Activated CD4-positive, alpha-beta T cell treated with anti-CD3 and anti-CD28 coated beads, Interleukin-2, amount 50 U/mL, for 1 hour (primary cell): ENCODE results near the gene ADGRA1.

Experiments used
- DNase-seq: peaks from one replicate; pipeline ENCODE4 v3.0.0-alpha.2; 2020

The ADGRA1 gene

DNA sequence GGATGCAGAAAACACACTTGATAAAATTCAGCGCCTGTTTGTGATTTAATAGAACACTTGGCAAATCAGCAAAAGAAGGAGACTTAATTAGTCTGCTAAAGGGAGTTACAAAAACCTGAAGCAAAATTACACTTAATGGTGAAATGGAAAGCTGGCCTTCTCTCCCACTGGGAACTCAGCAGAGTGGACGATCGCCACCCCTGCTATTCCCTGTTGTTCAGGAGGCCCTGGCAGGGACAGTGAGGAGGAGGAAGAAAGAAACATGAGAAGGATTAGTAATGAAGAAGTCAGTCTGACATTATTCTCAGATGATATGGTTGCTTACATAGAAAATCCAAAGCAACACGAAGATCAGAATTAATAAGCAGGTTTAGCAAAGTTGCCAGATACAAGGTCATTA is 66.7 kb downstream of the ADGRA1 start:
- DNase-seq, result no peak

DNA sequence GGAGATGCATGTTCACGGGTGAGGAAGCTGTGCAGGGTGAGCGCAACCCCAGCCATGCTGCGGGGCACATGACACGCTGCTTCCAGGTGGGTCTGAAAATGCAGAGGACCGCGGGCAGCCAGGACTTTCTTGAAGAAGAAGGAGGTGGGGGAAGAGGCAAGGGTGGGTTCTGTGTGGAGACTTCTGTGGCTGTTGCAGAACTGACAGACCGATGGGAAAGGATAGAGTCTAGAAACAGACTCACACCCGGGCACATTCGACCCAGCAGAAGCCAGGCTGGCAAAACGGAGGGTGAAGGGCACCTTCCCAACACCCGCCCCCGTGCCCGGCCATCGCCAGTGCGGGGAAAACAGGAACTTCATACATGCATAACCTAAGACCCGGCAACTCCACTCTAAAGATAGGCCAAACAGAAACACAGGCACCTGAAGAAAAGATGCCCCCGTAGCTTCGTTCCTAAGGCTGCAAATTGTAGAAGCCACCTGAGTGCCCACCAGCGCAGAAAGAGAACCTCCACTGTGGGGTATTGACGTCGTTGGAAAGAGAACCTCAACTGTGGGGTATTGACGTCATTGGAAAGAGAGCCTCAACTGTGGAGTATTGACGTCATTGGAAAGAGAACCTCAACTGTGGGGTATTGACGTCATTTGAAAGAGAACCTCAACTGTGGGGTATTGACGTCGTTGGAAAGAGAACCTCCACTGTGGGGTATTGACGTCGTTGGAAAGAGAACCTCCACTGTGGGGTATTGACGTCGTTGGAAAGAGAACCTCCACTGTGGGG is 67.5 kb downstream of the ADGRA1 start:
- DNase-seq, result no peak

DNA sequence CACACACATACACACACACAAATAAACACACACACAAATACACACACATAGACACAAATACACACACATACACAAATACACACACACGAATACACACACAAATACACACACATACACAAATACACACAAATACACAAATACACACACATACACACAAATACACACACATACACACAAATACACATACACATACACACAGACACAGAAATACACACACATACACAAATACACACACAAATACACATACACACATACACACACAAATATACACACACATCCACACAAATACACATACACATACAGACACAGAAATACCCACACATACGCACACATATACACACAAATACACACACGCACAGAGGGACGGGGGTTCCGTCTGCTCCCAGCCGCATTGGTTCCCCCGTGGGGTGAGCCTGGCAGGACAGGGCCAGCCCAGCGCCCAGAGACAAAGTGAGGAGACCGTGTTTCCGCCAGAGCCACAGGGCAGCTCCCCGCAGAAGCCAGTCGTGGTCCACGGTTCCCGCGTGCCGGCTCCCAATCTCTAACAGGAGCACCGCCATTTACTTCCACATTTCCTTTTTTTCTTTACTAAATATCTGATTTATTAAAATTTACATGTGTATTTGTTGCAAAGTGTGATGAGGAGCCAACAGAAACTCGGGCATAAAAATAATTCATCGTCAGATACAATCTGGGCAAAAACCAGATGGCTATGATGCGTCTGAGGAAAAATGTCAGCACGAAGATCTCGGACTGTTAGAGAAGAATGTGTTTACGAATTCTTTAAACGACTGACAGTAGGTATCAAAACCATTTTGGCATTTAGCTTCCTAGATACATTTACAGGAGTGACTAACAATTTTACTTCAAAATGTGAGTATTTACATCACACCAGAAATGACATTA is 69.2 kb downstream of the ADGRA1 start:
- DNase-seq, result no peak

DNA sequence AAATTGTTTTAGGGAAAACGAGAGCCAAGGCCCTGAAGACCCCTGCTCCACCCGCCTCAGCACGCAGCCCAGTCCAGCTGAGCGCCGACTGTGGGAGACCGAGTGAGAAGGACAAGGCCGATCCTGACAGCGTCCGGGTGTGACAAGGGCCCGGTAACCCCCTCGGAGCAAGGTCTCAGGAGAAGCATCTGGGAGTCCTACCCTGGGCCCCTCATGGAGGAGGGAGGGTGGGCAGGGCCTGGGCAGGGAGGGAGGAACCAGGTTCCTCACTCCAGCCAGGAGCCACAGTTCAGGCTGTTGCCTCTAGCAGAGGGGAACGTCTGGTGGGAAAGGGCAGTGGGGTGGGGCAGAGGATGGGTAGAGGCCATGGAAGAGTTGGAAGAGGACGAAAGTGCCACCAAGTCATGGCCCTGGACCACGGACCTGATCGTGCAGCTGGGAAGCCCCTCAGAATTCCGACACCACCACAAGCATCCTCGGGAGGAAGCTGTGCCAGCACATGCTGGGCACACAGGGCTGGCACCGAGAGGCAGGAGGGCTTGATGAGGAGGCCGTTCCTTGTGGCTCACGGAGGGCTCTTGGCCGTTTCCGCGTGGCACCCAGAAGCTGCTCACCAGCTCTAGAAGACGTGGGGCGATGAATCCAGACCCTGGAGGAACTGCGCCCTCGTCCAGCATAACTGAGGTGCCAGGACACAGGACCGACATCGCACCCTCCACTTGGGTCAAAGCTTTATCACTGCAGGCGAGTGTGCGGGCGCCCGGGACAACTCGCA is 70.1 kb downstream of the ADGRA1 start:
- no peak for DNase-seq

- DNase-seq, result no peak
These were observed 70.7 kb downstream of the ADGRA1 start for GRCh38 chr10:133158437-133158755.

GRCh38 chr10:133158756-133159610 is 71.3 kb downstream of the ADGRA1 start:
- DNase-seq, result no peak

DNA sequence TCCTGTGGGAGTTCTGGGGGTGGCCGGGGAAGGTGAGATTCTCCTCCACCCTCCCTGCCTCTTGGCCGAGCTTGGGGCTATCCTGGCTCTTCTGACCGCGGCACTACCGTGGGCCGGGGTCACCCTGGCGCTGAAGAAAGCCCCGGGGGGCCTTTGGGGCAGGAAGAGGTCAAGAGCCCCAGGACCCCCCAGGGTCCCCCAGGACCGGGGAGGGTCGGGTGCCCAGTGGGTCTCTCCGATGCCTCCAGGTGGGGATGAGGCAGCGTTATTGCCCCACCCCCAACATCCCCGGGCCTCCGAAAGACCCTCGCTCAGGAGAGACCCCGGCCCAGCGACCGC is 71.9 kb downstream of the ADGRA1 start:
- DNase-seq, result no peak

- no peak for DNase-seq
These were observed 72.5 kb downstream of the ADGRA1 start, which contains the start of gene KNDC1 for GRCh38 chr10:133159950-133160825. Gene KNDC1, plus strand, starts transcription at chr10:133160219. Its CDS starts 249 bp downstream, at chr10:133160468.

DNA sequence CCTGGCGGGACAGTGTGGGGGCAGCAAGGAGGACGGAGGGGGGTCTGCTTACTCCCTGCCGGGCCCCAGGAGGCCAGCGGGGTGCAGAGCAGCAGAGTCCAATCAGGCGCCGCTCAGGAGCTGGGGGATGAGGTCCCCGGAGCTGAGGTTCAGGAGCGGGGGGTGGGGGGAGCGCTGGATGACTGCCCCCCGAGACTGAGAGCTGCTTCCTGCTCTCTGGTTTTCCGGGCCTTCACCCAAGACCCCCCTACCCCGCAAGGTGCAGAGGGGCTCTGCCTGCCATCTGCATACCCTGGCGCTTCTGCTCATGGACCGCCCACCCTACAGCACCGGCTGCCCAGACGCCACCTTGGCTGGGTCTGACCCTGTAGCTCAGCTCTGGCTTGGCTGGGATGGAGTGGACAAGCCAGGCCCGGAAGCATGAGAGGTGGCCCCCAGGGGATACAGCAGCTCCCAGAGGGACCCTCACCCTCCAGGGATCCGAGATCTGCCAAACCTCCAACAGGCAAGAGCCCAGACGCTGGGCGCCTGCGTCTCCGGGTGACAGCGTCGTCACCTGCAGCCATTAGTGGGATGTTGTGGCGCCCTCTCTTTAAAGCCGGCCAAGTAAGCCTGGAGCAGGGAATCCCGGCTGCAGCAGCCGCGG is 73.2 kb downstream of the ADGRA1 start:
- DNase-seq, result no peak

GRCh38 chr10:133161486-133162109 is 73.9 kb downstream of the ADGRA1 start:
- no peak for DNase-seq

DNA sequence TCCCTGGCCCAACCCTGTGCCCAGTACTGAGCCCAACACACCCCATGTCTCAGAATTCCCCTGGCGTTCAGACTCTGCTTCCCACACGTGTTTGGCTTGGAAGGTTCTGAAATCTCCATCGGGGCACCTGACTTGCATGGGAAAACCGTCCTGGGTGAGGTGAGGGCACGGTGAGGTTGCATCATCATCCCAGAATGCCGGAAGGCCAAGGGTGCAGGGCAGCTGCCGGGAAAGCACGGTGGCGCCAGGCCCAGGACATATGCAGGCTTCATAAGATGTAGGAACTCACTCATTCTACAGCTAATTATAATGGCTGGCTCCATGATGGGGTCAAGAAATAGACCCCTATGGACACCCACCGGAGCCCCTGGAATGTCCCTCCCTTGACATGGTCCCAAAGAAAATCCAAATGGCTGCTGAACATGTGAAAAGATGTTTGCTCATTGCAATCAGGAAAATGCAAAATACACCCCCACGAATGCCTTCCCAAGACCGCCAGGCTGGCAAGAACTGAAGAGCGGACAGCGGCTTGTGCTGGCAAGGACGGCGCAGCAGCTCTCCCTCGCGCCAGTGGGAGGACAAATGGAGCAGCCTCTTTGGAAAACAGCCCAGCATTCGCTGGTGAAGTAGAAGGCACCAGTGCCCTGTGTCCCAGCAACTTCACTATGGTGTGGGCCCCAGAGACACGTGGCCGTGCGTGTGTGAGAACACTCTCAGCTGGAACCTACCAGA is 74.6 kb downstream of the ADGRA1 start:
- DNase-seq, result no peak

DNA sequence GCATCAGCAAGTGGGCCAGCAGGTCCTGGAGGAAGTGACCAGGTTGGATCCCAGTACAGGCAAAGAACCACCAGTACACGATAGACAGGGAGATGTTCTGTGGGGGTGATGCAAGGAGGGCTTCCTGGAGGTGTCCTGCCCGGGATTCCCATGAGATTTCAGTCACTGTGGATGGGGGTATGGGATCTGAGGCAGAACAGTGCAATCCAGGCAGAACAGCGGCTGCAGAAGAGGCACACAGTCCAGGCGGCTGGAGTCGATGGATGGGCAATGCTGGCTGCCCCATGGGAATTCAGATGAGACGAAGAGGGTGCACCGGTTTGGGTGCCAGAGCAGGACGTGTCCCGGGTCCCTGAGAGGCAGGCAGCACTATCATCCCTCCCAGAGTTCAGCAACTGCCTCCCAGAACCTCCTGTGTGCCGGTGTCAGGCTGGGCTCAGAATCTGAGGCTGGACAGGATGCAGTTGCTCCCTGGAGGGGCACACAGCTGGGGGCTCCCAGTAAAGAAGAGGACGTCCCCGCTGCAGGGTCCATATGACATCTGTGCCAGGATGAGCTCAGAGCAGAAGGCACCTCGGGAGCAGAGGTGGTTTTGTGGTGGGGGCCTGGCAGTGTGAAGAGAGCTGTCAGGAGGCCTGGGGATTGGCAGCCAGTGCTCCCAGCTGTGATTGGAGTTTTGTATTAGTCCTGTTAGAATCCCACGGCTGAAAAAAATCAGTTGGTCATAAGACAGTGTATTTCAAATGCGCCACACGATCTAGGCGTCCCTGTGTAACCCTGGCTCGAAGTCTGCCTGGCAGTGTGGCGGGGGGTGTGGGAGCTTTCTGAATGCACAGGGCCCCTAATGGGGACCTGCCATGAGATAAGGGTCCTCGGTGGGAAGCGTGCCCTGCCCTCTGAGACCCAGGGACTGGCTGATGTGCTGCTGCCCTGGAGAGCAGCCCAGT is 75.5 kb downstream of the ADGRA1 start:
- DNase-seq, result no peak

GRCh38 chr10:133163889-133164815 is 76.4 kb downstream of the ADGRA1 start:
- DNase-seq, result no peak

GRCh38 chr10:133164816-133165555 is 77.3 kb downstream of the ADGRA1 start:
- DNase-seq, result no peak

DNA sequence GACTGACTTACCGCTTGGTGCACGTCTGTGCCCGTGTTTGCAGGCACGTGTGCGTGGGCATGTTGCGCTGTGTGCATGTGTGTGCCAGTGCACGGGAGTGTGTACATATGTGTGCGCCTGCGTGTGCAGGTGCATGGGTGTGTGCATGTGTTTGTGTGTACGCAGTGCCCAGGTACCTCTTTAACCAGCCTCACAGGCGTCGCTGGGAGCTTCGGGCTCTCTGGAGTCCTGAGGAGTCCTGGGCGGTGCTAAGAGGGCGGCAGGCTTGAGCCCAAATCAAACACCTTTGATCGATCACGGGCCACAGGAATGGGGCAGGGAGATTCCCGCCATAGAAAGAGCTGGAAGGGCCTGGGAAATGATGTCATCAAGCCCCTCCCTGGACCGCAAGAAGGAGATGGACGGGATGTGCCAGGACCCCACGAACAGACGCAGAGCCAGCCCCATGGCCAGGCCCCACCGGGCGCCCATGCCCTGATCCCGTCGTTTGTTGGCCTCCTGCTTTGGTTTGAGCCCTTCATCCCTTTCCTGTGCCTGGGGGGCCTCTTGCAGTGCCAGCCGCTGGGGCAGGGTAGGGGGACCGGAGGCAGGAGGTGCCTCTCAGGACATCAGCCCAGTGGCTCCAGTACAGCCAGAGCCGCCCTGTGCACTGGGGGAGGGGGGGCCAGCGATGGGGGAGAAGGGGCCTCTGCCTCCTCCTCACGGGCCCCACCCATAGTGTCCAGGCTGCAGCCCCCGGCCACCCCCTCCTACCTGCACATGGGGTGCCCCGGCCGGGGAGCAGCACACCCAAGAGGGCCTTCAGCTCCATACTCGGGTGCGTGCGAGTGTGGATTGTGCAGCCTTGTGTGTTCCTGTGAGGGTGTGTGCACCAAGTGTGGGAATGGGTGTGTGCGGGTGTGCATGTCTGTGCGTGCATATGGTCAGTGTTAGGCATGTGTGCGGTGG is 78.1 kb downstream of the ADGRA1 start:
- no peak for DNase-seq

- no peak for DNase-seq
These were observed 78.7 kb downstream of the ADGRA1 start for GRCh38 chr10:133166504-133166827.
